ENCODE measurements around the gene GDPGP1. TPM values are rescaled to one million over a fixed set of nuclear protein-coding genes. Genes with fewer than 3 reads are reported as not detected.

GDPGP1 gene
- total RNA-seq, 1 experiment from 2014 or later = 15.4 TPM

DNA sequence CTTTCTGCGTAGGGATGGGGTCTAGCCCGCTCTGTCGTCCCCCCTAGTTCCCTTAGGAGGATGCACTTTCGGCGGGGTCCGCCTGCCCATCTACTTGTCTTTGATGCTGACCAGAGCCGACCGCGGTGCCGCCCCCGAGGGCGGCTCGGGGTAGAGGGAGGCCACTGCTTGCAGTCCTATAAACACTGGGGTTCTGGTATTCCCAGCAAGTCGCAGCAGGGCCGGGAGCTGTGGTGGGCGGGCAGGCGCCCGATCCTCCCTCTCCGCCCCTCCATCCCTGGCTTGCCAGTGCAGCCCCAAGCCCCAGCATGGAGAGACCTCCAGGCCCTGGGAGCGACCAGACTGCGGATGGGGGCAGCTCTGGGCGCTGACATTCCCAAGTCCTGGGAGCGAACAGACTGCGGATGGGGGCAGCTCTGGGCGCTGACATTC lies 32.0 kb upstream of the GDPGP1 start:
- peak overlapping the region; percentile 89 for H3K9ac ChIP-seq (ENCODE audit: low read length)
- H3K36me3 ChIP-seq (ENCODE audit: control insufficient read depth in 1 of 2, insufficient read depth in 2 of 2, low read length in 2 of 2) = peaks cover 2 to 21% of the 10 kb centered on the region in 2 experiments; a peak in 3 of 4 replicates
- H3K27me3 ChIP-seq (ENCODE audit: insufficient read depth, low read length) = no peaks in the 10 kb centered on the region
- H3K9me2 ChIP-seq (ENCODE audit: insufficient read depth) = no peaks in the 10 kb centered on the region
- ChIA-PET CTCF (interaction anchor here (1.3 to 1.8 kb wide), 3 partner anchors 12 to 19 kb away, joined by 3 to 4 read pairs (median 4); no protein-coding TSS in a partner anchor), POLR2A (interaction anchor here (0.6 to 1.3 kb wide), 2 partner anchors 10 to 1083 kb away, joined by 3 to 7 read pairs; no protein-coding TSS in a partner anchor), RAD21 (ENCODE audit: low non-redundant PET in 1 of 2, low total read pairs in 2 of 2, uncharacterized antibody in 2 of 2, unreplicated experiment in 2 of 2) (no interaction called here)
- H3K9me3 ChIP-seq (ENCODE audit: control insufficient read depth in 1 of 2, insufficient read depth in 1 of 2, low read depth in 1 of 2, low read length in 2 of 2) = no peaks in the 10 kb centered on the region
- BruUV-seq (replicated peaks) = no TSS peak
- TF ChIP-seq EZH2phosphoT487 (IDR thresholded peaks at IDR 0.05; ENCODE audit: borderline replicate concordance) (no peak), EZH2 (IDR thresholded peaks at IDR 0.05) (no peak), FOSL1 (IDR thresholded peaks at IDR 0.05; ENCODE audit: low read depth) (no peak), RAD21 (IDR thresholded peaks at IDR 0.05; ENCODE audit: low read depth) (no peak), CBX3 (IDR thresholded peaks at IDR 0.05; ENCODE audit: low read depth) (no peak)
- TF ChIP-seq, protein P1, sequence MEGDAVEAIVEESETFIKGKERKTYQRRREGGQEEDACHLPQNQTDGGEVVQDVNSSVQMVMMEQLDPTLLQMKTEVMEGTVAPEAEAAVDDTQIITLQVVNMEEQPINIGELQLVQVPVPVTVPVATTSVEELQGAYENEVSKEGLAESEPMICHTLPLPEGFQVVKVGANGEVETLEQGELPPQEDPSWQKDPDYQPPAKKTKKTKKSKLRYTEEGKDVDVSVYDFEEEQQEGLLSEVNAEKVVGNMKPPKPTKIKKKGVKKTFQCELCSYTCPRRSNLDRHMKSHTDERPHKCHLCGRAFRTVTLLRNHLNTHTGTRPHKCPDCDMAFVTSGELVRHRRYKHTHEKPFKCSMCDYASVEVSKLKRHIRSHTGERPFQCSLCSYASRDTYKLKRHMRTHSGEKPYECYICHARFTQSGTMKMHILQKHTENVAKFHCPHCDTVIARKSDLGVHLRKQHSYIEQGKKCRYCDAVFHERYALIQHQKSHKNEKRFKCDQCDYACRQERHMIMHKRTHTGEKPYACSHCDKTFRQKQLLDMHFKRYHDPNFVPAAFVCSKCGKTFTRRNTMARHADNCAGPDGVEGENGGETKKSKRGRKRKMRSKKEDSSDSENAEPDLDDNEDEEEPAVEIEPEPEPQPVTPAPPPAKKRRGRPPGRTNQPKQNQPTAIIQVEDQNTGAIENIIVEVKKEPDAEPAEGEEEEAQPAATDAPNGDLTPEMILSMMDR (IDR thresholded peaks at IDR 0.05 in 2 of 3, conservative IDR thresholded peaks at IDR 0.05 in 1 of 3; ENCODE audit: borderline replicate concordance in 1 of 3, insufficient read depth in 1 of 3, low read depth in 2 of 3, low read length in 2 of 3) = no peak
- TF ChIP-seq, protein P2, sequence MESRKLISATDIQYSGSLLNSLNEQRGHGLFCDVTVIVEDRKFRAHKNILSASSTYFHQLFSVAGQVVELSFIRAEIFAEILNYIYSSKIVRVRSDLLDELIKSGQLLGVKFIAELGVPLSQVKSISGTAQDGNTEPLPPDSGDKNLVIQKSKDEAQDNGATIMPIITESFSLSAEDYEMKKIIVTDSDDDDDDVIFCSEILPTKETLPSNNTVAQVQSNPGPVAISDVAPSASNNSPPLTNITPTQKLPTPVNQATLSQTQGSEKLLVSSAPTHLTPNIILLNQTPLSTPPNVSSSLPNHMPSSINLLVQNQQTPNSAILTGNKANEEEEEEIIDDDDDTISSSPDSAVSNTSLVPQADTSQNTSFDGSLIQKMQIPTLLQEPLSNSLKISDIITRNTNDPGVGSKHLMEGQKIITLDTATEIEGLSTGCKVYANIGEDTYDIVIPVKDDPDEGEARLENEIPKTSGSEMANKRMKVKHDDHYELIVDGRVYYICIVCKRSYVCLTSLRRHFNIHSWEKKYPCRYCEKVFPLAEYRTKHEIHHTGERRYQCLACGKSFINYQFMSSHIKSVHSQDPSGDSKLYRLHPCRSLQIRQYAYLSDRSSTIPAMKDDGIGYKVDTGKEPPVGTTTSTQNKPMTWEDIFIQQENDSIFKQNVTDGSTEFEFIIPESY (IDR thresholded peaks at IDR 0.05; ENCODE audit: extremely low read depth, insufficient replicate concordance, low read length) = no peak
- peak overlapping the region; percentile 94 for H3K4me2 ChIP-seq (ENCODE audit: low read length)
- intact Hi-C loops (cut with micrococcal nuclease) = loop anchor here (2.0 kb wide), 1 partner anchor 17 kb away; no protein-coding TSS in a partner anchor
- no peaks in the 10 kb centered on the region for H4K20me1 ChIP-seq (ENCODE audit: insufficient read depth)
- DNase-seq (ENCODE audit: low read depth, low spot score) (no peak), ATAC-seq (peak; percentile 33)
- H2AFZ ChIP-seq (ENCODE audit: low read depth, low read length, poor library complexity, severe bottlenecking) = no peak overlapping the region
- peak overlapping the region; percentile 82 for H3K27ac ChIP-seq (ENCODE audit: low read depth, low read length)
- peaks cover 55% of the 10 kb centered on the region for H3K79me2 ChIP-seq (ENCODE audit: insufficient read depth, low read length)
- H3K4me1 ChIP-seq (ENCODE audit: control insufficient read depth in 1 of 2, insufficient read depth in 2 of 2, low read length in 2 of 2) = peaks cover 18 to 57% of the 10 kb centered on the region in 2 experiments; a peak in 3 of 4 replicates
- peak overlapping the region; percentile 84 to 97 for H3K4me3 ChIP-seq (replicated peaks in 1 of 2; ENCODE audit: low read depth in 1 of 2, low read length in 2 of 2)

Measured in HCT116 (cell line).